GM12865 (cell line): Measurements from ENCODE around the gene DHX30.
A peak's percentile ranks its signal among the peaks of the same experiment; 100 is the strongest.
"Not testable (repeated sequence)": the region's sequence is repeated elsewhere in the genome, so short reads cannot be mapped to it uniquely, and the experiment has no call there.

Experiments used
- DNase-seq: peaks from one replicate; pipeline ENCODE4 v3.0.0; 2010; ENCODE audit warnings: low read depth
- H3K4me3 ChIP-seq: 2 replicates; pipeline ENCODE4 v1.5.1; 2011; ENCODE audit warnings: mild to moderate bottlenecking, low read depth, low read length, control low read depth
- TF ChIP-seq, protein P1 (sequence below): IDR thresholded peaks from 2 replicates; pipeline ENCODE4 v1.5.1; 2011; ENCODE audit warnings: low read length, control low read depth, low read depth, inconsistent platforms; ENCODE audit not compliant: insufficient read depth; ENCODE audit errors: missing control alignments

DHX30 gene, protein sequence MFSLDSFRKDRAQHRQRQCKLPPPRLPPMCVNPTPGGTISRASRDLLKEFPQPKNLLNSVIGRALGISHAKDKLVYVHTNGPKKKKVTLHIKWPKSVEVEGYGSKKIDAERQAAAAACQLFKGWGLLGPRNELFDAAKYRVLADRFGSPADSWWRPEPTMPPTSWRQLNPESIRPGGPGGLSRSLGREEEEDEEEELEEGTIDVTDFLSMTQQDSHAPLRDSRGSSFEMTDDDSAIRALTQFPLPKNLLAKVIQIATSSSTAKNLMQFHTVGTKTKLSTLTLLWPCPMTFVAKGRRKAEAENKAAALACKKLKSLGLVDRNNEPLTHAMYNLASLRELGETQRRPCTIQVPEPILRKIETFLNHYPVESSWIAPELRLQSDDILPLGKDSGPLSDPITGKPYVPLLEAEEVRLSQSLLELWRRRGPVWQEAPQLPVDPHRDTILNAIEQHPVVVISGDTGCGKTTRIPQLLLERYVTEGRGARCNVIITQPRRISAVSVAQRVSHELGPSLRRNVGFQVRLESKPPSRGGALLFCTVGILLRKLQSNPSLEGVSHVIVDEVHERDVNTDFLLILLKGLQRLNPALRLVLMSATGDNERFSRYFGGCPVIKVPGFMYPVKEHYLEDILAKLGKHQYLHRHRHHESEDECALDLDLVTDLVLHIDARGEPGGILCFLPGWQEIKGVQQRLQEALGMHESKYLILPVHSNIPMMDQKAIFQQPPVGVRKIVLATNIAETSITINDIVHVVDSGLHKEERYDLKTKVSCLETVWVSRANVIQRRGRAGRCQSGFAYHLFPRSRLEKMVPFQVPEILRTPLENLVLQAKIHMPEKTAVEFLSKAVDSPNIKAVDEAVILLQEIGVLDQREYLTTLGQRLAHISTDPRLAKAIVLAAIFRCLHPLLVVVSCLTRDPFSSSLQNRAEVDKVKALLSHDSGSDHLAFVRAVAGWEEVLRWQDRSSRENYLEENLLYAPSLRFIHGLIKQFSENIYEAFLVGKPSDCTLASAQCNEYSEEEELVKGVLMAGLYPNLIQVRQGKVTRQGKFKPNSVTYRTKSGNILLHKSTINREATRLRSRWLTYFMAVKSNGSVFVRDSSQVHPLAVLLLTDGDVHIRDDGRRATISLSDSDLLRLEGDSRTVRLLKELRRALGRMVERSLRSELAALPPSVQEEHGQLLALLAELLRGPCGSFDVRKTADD

DNA sequence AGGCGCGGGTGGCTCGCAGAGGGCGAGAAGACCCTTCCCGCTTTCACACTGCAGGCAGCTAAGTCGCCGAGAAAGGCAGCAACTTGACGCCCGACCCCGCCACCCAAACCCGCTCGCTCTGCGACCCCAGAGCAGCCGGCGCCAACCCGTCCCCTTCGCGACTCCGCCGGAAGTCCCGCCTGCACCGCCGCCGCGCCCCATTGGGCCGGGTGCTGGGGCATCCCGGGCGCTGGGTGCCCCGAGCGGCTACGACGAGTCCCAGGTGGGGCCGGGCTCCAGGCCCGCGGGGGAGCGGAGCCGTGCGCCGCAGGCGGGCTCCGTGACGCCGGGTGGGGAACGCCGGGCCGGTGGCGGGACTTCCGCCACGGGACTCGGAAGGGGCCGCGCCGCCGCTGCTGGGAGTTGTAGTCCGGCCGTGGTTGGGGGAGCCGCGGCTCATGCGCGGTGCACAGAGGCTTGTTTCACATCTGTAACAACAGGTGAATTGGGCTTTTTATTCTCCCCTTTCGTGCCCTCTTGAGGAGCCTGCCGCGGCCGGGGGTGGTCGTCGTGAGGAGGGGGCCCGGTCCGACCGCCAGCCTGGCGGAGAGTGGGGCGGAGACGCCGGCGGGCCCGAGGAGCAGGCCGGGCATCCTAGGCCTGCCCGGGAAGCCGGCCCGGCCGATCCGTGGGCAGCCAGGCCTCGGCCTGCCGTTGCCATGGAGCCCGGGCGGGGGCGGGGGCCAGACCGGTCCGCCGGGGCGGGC is at the start of gene DHX30:
Gene DHX30 (plus strand): TSS at position 405 of the 746 bp plus-strand sequence. CDS start 7,546 bp downstream, outside the sequence.
- TF ChIP-seq, protein P1, sequence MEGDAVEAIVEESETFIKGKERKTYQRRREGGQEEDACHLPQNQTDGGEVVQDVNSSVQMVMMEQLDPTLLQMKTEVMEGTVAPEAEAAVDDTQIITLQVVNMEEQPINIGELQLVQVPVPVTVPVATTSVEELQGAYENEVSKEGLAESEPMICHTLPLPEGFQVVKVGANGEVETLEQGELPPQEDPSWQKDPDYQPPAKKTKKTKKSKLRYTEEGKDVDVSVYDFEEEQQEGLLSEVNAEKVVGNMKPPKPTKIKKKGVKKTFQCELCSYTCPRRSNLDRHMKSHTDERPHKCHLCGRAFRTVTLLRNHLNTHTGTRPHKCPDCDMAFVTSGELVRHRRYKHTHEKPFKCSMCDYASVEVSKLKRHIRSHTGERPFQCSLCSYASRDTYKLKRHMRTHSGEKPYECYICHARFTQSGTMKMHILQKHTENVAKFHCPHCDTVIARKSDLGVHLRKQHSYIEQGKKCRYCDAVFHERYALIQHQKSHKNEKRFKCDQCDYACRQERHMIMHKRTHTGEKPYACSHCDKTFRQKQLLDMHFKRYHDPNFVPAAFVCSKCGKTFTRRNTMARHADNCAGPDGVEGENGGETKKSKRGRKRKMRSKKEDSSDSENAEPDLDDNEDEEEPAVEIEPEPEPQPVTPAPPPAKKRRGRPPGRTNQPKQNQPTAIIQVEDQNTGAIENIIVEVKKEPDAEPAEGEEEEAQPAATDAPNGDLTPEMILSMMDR: no peak
- peak; percentile 90 for DNase-seq
- H3K4me3 ChIP-seq: peak within 1 kb of the TSS; percentile 88

DNA sequence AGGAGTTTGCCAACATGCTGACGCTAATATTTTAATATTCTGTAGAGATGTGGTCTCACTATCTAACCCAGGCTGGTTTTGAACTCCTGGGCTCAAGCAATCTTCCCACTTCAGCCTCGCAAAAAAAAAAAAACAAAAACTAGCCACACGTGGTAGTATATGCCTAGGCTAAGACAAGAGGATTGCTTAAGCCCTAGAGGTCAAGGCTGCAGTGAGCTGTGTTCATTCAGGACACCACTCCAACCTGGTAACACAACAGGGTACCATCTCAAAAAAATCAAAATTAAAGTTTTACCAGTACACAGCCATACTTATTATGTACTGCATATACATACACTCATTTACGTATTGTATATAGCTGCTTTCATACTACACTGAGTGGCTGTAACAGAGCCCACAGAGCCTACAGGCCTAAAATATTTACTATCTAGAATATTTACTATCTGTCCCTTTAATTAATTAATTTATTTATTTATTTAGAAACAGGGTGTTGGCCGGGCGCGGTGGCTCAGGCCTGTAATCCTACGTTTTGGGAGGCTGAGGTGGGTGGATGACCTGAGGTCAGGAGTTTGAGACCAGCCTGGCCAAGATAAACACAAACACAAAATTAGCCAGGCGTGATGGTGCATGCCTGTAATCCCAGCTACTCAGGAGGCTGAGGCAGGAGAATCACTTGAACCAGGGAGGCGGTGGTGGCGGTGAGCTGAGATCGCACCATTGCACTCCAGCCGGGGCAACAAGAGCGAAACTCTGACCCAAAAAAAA is 44.5 kb upstream of the DHX30 start:
- DNase-seq: no peak
- TF ChIP-seq, protein P1: no peak
- no peak overlapping the region for H3K4me3 ChIP-seq

DNA sequence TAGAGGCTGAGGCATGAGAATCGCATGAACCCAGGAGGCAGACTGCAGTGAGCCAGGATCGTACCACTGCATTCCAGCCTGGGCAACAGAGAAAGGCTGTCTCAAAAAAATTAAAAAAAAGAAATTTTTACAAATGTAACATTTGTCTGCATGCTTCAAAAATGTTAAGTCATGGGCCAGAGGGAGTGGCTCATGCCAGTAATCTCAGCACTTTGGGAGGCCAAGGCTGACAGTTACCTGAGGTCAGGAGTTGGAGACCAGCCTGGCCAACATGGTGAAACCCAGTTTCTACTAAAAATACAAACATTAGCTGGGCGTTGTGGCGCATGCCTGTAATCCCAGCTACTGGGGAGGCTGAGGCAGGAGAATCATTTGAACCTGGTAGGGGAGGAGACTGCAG is 42.7 kb upstream of the DHX30 start:
- not testable (repeated sequence) for H3K4me3 ChIP-seq, DNase-seq

DNA sequence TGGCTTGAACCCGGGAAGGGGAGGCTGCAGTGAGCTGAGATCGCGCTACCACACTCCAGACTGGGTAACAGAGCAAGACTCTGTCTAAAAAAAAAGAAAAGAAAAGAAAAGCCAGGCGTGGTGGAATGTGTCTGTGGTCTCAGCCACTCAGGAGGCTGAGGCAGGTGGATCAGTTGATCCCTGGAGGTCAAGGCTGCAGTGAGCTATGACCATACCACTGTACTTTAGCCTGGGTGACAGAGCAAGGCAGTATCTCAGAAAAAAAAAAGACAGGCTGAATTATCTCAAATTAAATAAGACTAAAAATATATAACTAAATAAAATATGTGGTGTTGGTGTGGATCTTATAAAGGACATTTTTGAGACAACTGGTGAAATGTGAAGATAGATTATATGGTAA is 41.9 kb upstream of the DHX30 start:
- TF ChIP-seq, protein P1: no peak
- no peak for DNase-seq
- H3K4me3 ChIP-seq: no peak overlapping the region

DNA sequence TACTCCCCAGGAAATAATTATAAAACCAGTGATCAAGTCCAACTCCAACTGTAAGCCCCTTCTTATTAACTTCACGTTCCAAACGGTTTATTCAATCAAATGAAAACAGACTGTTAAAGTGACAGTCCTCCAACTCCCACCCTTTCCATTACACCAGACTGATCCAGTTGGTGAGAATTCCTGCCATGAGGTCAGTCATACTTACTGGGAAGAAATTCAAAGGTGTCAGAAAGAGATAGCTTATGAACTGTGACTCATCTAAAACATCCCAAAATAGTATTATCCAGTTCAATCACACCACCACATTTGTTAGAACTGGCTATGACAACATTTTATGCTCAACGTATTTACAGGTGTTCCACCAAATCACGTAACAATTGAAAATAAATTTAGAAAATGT is 40.7 kb upstream of the DHX30 start:
- DNase-seq: no peak
- H3K4me3 ChIP-seq: no peak overlapping the region
- TF ChIP-seq, protein P1: no peak

DNA sequence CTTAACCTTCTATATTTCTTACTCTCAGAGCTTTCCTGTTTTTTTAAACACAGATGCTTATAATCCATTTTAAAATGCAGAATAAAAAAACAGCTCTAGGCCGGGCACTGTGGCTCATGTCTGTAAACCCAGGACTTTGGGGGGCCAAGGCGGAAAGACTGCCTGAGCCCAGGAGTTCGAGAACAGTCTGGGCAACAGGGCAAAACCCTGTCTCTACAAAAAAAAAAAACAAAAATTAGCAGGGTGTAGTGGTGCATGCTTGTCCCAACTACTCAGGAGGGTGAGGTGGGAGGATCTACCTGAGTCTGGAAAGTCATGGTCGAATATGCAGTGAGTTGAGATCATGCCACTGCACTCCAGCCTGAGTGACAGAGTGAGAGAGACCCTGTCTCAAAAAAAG is 36.8 kb upstream of the DHX30 start:
- no peak overlapping the region for H3K4me3 ChIP-seq
- no peak for DNase-seq
- TF ChIP-seq, protein P1: no peak
